Pulmonary artery endothelial cell (primary cell): Measurements from ENCODE around the gene PILRA. TPM values are rescaled to one million over a fixed set of nuclear protein-coding genes. Genes with fewer than 3 reads are reported as not detected.
"Not testable (repeated sequence)": the region's sequence is repeated elsewhere in the genome, so short reads cannot be mapped to it uniquely, and the experiment has no call there.

ENCODE experiments used
- DNase-seq: peaks from one replicate; pipeline ENCODE4 v3.0.0-alpha.2; 2011; ENCODE audit warnings: low read depth, low spot score
- total RNA-seq: library from RNA; depleted of rRNA; stranded (reverse); fragments of >200 nt; gene quantifications from 2 replicates; pipeline ENCODE4 v1.2.3, GENCODE V29; 2014

The PILRA gene
- total RNA-seq, 1 donor from 2014 or later = 0.13 TPM

GRCh38 chr7:100357131-100357561, 16.1 kb upstream of the PILRA start:
- no peak for DNase-seq

- no peak for DNase-seq
Measured at GRCh38 chr7:100358027-100358856, 15.0 kb upstream of the PILRA start, which contains the start of gene PILRB. Gene PILRB, plus strand, starts transcription at chr7:100358117. Its CDS starts 186 bp downstream, at chr7:100358303.

- no peak for DNase-seq
Measured at GRCh38 chr7:100358857-100359212, 14.5 kb upstream of the PILRA start.

GRCh38 chr7:100360135-100360854, 13.0 kb upstream of the PILRA start:
- DNase-seq = no peak

GRCh38 chr7:100363098-100363497, 10.2 kb upstream of the PILRA start:
- no peak for DNase-seq

- not testable (repeated sequence) for DNase-seq
Measured at GRCh38 chr7:100363797-100364196, 9.5 kb upstream of the PILRA start.

DNA sequence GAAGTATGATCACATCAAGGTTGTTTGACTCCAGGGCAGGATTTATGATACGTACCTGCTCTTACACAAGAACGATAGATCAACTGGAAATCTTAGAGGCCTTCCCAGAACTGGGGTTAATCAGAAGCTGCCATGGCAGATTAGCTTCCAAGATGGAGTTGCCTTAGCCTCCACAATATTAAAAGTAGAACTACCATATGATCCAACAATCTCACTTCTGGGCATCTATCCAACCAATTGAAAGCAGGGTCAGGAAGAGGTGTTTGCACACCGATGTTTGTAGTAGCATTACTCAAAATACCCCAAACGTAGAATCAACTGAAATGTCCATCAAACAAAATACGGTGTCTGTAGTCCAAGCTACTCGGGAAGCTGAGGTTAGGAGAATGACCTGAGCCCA, 8.8 kb upstream of the PILRA start:
- DNase-seq = no peak

DNA sequence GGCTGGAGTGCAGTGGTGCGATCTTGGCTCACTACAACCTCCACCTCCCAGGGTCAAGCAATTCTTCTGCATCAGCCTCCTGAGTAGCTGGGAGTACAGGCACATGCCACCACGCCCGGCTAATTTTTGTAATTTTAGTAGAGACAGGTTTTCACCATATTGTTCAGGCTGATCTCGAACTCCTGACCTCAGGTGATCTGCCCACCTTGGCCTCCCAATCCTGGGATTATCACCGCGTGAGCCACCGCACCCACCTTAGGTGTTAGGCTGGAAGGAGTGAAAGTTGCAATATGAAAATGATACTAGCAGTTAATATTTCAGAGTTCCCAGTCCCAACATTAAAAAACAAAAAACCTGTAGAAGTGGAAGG, 7.3 kb upstream of the PILRA start:
- not testable (repeated sequence) for DNase-seq

GRCh38 chr7:100366411-100367250, 6.7 kb upstream of the PILRA start:
- DNase-seq = no peak

- no peak for DNase-seq
Measured at GRCh38 chr7:100367251-100367620, 6.1 kb upstream of the PILRA start.

DNA sequence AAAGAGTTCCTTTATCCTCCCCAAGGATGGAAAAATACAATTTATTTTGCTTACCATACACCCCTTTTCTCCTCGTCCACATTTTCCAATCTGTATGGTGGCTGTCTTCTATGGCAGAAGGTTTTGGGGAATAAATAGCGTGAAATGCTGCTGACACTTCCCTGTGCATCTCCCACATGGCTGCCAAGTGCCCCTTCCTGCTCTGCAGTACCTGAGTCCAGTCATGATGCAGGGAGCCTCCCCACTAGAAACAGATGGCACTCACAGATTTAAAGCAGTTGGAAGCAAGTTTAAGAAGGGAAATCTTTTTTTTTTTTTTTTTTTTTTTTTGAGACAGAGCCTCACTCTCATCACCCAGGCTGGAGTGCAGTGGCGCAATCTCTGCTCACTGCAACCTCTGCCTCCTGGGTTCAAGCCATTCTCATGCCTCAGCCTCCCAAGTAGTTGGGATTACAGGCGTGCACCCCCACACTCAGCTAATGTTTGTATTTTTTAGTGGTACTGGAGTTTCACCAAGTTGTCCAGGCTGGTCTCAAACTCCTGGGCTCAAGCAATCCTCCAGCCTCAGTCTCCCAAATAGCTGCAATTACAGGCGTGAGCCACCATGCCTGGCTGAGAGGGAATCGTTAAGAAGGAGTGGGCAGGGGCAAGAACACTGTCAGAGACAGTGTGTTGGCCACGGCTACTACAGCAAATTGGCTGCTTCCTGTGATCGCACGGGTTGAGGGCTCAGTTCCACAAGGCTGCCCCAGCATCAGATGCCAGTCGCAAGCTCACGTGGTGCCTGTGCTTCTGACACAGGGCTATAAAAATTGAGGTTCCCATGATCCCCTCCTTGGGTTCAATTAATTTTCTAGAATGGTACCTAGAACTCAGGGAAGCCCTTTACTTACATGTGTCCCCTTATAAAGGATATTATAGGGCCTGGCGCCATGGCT, 5.3 kb upstream of the PILRA start:
- DNase-seq = no peak

DNA sequence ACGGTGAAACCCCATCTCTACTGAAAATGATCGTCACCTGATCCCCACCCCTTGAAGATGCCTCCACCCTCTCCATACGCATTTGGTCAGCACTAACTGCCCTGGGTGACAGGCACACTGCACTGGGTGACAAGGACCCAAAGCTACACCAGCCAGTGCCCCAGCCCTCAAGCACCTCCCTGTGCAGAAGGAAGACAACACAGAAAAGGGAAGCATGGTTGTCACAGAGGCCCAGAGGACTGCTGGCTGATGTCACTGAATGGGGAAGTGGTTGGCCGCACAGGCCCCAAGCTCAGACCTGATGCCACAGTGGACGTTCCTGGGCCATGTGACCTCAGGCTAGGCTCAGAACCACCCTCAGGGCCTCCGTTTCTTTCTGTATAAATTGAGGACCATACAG, 4.2 kb upstream of the PILRA start:
- no peak for DNase-seq

- no peak for DNase-seq
Measured at GRCh38 chr7:100370303-100370702, 3.0 kb upstream of the PILRA start.

DNA sequence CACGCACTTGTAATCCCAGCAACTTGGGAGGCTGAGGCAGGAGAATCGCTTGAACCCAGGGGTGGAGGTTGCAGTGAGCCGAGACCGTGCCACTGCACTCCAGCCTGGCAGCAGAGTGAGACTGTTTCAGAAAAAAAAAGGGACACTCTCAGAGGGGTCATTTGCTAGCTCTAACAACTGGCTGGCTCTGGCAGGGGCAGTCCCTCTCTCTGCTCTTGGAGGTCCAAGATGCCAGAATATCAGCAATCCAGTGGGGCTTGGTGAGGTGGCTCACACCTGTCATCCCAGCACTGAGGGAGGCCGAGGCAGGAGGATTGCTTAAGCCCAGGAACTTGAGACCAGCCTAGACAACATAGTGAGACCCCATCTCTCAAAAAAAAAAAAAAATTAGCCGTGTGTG, 2.5 kb upstream of the PILRA start:
- DNase-seq = no peak

- DNase-seq = no peak
Measured at GRCh38 chr7:100371561-100372171, 1.6 kb upstream of the PILRA start.

DNA sequence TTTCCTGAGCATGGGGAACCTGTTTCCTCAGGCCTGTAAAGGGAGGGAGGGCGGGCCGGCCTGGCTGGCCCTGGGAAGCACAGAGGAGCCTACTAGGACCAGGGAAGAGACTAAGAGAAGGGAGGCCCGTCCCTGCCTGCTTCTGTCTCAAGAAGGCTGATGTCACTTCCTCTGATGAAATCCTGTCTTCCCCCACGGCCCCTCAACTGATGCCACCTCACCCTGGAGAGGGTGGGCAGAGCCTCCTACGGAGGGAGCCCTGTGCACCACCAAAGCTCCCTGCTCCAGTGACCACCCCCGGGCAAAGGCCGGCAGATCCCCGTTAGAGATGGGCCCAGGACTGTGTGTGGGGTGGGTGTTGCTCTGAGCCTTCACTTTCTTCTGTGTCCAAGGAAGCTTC, 1.0 kb upstream of the PILRA start:
- DNase-seq = no peak

- no peak for DNase-seq
Measured at GRCh38 chr7:100372694-100373093, 593 bp upstream of the PILRA start.

DNA sequence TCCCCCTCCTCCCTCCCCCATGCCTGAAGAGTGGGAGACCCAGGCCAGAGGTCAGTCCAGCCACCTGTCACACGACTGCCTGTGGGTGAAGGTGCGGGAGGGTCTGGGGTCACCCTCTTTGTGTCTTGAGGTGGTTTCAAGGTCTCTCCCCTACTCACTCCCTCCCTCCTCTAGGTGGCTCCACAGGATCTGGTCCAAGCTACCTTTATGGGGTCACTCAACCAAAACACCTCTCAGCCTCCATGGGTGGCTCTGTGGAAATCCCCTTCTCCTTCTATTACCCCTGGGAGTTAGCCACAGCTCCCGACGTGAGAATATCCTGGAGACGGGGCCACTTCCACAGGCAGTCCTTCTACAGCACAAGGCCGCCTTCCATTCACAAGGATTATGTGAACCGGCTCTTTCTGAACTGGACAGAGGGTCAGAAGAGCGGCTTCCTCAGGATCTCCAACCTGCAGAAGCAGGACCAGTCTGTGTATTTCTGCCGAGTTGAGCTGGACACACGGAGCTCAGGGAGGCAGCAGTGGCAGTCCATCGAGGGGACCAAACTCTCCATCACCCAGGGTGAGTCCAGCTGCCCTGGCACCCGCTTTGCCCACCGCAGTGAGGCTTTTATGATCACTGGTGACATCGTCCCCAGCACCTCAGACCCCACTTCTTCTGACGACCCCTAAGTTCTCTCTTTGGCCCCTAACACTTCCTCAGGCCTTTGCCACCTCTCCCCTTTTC, 747 bp downstream of the PILRA start:
- not testable (repeated sequence) for DNase-seq

GRCh38 chr7:100374601-100375000, 1.3 kb downstream of the PILRA start:
- DNase-seq = no peak

GRCh38 chr7:100376066-100376465, 2.8 kb downstream of the PILRA start:
- no peak for DNase-seq
